ENCODE data around the gene ZNF366. TPM values are rescaled to one million over a fixed set of nuclear protein-coding genes. Genes with fewer than 3 reads are reported as not detected.

The ZNF366 gene
- total RNA-seq, 1 experiment from 2014 or later = 1.4 TPM

DNA sequence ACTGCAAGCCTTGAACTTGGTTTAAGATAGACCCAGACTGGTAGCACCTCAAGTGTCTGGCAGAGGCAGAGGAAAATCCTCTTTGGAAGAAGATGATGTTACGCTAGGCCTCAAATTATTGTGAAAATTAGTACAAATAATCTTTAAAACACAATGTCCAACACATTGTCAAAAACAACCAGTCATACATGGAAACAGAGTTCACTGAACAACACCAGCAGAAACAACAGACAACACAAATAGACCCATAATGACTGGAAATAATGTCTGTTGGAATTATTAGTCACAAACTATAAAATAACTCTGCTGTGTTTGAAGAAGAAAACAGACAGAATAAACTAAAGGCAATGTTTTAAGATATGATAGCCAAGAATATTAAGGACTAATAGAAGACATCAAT is 15.4 kb upstream of the ZNF366 start:
- no peak for DNase-seq (ENCODE audit: low read depth)

DNA sequence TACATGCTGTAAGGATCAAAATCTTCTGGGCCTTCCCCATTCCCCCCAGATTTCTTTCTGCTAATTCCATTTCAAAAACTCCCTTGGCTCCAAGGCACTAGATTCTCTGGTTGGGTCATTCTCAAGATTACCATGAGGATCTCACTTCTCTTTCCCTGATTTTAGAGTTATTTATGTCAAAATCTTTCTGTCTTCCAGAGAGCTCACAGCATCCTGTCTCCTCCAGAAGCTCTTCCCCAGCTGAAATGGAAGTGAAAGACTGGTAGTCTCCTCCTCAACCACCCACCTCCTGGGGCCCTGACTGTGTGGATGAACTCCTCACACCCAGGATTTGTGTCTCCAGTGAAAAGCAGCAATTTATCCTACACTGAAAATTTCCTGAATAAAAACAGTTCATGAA is 11.9 kb upstream of the ZNF366 start:
- no peak for DNase-seq (ENCODE audit: low read depth)

DNA sequence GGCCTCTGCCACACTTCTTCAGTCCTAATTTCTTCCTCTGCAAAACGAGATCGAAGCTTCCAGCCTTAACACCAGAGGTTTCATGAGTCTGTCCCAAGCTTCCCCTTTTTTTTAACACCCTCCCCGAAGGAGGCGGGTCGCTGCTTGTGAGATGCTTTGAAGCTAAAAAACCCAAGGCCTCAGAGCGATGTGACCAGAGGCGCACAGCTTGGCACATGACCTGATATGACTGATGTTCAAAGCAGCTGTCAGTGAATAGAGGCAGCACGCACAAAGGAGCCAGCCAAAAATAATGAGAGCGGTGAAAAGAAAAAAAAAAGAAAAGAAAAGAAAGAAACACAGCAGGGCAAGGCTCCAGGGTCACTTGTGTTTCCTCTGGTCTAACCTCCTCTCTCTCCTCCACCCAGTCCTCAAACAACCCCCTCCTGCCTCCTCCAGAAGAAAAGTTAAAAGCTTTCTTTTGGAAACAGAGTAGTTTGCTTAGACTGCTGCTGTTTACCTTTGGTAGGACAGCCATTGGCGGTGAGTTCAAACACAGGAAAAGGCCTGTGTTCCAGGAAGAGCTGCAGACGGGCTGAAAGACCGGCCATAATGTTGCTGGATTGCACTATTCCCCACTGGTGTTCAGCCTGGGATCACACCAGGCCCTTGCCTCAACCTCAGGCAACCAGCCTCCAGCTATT is 10.9 kb upstream of the ZNF366 start:
- peak; percentile 94 for DNase-seq (ENCODE audit: low read depth)

DNA sequence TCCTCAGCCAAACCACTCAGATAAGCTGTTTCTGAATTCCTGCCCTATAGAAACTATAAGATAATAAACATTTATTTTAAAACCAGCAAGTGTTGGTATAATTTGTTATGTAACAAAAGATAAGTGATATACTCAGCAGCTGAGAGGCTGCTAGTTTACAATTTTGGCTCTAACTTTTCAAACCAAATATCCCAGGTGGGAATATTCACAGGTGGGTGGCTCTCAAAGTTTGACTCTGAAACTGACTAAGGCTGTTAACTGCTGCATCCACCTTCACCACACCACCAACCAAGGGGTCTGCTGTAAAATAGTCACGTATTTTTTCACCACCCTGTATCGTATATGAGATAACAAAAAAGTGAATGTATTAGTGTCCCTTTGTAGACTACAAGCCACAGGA is 9.7 kb upstream of the ZNF366 start:
- DNase-seq (ENCODE audit: low read depth) = no peak

DNA sequence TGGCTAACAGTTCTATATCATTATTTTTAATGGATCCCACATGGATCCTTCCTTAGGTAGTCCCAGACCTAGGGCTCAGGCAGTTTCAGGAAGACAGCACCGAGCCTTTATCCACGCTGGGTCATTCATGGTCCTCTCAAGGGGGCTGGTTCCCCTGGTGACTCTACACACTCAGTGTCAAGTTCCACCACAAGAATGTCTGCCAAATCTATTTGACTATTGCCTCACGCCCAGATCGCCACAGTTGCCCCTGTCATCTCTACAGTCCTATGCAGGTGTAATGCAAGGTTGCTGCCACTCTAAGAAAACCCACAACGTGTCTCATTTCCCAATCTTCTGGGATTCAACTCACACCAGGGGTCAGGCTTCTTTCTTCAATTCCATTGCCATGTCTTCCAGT is 8.0 kb upstream of the ZNF366 start:
- DNase-seq (ENCODE audit: low read depth) = peak; percentile 62

DNA sequence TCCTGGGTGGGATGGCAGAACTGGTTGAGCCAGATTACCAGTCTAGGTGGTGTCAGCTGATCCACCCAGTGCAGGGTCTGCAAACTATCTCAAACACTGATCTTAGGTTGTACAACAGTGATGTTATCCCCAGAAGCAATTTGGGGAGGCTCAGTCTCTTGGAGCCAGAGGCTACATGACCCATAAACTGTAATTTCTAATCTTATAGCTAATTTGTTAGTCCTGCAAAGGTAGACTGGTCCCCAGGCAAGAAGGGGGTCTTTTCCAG is 5.3 kb upstream of the ZNF366 start:
- DNase-seq (ENCODE audit: low read depth) = no peak

DNA sequence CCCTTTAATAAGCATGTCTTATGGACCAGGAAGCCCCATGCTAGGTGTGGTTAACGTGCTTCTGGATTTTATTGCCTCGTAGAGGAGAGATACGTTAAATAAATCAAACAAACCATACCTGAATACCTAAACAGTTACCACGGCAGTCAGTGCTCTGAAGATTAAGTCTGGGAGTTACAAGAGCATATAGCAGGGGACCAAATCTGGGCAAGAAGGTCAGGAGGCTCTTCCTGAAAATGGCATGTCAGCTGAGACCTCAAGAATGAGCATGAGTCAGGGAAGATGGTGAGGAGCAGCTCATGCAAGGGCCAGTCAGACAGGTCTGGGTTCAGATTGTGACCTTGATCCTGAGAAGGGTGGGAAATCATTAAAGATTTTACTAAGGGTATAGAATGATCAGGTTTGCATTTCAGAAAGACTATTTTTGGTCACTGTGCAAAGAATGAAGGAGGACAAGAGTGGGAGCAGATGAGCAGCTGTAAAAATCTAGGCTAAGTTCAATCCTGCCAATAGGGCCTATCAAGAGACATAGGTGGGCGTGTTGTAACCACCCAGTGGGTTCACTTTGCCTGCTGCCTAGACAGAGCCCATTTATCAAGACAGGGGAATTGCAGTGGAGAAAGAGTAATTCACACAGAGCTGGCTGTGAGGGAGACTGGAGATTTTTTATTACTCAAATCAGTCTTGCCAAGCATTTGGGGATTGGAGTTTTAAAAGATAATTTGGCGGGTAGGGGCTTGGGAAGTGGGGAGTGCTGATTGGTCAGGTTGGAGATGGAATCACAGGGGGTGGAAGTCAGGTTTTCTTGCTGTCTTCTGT is 4.8 kb upstream of the ZNF366 start:
- peak; percentile 90 for DNase-seq (ENCODE audit: low read depth)

DNA sequence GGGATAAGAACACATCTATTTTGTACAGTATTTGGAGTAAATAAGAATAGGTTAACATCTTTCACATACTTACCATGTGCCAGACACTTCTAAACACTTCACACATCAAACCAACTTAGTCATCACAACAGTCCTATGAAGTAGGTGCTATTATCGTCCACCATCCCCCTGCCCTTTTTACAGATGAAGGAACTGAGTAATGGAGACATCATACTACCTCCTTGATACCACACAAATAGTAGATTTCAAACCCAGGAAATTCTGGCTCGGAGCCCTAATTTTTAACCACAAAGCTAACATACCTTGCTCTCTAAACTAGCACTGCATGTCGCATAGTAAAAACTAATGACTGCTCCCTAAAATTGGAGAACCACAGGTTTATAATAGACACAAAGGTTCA is 4.2 kb upstream of the ZNF366 start:
- peak; percentile 97 for DNase-seq (ENCODE audit: low read depth)

DNA sequence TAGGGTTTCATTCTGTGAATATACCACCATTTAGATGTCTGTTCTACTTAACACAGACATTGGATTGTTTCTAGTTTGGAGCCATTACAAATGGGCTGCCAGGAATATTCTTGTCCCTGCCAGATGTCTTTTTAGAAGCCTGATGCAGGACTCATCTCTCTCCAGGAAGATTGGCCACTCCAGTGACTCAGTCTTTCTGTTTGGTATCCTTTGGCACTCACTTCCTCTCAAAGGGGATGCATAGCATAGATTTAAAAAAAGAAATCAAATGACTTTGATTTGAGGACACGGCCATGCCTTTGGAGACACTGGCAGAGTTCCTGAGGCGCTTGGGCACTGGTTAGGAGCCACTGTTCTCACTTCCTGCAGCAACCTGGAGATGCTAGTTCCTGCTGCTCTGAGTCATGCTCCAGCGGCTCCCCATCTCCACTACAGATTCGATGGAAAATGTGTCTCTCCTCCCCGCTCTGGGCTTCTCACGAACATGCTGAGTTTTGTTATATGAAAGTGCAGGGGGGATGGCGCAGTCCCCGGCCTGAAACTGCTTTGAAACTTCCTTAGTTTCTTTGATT is 3.5 kb upstream of the ZNF366 start:
- peak; percentile 98 for DNase-seq (ENCODE audit: low read depth)

DNA sequence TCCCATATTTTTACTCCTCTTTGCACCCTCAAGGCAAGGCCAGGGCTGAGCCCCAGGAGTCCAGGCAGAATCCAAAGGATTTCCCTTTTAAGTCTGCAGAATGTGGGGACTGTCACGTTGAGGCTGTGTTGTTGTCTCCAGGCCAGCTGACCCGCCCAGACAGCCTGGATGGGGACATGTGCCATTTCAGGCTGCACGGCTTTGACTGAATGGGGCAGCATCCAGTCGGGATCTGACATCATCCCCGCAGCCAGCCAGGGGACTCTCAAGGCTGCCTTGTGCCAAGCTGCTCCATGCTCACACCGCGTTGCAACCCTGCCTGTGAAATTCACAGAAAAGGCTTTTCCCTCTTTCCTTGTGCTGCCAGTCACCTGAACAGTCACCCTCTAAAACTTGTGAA is 2.2 kb upstream of the ZNF366 start:
- DNase-seq (ENCODE audit: low read depth) = peak; percentile 35

DNA sequence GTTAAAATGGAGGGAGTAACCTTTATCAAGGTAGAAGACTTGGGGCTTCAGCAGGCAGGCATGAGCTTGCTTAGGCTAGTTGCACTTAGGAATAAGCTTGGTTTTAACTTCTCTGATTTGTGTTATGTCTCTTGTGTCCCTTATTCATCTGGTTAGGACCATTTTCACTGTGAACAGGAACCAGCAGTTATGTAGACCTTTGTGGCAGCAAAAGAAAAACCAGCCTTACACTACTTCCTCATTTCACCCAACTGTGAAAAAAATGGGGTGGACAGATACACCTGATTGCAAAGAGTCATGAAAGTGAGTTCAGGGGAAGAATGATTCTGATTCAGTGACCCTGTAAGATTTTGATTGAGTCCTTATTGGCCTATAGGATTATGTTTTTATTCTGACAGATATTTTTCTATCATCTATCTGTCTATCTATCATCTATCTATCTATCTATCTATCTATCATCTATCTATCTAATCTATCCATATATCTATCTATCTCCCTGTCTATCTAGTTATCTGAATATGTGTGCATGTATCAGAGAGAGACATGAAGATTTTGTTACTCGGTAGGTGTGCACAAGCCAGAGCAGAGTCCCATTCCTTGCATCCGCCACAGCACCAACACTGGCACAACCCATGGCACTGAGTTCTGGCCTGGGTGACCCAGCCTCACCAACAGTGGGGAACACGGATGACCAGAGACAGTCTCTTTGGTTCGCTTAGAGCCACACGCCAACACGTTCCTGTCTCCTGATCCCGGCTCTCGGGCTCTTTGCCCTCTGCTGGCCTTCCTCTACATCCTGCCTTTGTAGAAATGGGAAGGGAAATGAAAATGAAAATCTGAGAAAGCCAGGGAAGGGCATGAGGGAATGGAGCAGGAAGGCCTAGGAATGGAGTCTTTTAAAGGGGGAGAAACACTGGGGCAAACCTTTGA is 1.3 kb upstream of the ZNF366 start:
- DNase-seq (ENCODE audit: low read depth) = no peak

DNA sequence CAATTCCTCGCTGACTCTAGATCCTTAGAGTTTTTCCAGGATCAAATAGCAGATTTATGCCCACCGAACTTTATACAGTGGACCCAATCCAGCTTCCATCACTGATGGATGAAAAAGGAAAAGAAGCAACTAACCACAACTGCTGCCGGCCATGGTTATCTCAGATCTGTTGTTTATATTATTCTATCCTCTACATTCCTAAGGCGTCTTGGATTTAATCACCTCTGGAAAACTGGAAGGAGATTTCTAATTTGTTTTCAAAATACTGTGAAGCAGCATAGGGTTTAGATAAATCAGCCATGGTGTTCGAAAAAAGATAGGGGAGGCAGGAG is 663 bp upstream of the ZNF366 start:
- peak; percentile 75 for DNase-seq (ENCODE audit: low read depth)

DNA sequence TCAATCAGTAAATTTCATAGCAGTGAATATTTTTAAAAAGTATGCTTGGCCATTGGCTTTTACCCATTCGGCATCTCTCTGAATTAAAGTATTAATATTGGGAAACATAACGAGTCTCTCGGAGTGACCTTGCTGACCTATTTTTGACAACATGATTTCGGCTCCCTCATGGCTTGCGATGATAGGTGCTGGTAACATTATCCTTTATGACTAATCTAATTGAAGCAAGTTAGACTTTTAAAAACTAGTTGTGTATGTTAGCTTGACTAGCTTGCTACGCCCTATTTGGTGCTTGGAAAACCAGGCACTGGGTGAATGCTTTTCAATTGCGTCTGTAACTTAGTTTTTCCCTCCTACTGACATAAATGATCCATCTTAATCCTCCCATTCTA is 1.1 kb downstream of the ZNF366 start:
- DNase-seq (ENCODE audit: low read depth) = no peak

DNA sequence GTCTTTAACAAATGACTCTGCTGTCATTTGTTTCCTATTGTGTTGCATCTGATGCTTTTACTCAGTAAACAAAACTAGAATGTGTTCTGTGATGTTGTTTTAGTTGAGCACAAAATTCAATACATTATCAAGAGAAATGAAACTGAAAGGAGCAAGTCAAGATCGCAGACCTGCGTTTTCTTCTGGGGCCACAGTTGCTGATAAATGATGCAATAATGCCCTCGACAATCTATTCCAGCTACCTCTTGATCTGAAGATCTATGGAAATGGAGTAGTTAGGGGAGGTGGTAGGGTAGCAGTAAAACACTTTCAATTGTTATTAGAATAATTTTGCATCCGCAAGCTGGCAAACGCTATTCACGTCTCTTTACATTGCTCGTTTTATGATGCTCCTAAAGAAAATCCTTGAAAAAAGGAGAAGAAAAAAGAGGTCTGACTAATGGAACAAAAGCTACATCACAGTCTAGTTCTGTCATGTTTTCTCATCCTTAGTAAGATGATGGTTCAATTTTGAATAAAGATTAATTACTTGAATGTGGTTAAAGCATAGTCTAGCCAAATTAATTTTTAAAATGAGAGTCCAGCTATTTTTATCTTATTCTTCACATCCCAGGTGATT is 1.6 kb downstream of the ZNF366 start:
- no peak for DNase-seq (ENCODE audit: low read depth)

DNA sequence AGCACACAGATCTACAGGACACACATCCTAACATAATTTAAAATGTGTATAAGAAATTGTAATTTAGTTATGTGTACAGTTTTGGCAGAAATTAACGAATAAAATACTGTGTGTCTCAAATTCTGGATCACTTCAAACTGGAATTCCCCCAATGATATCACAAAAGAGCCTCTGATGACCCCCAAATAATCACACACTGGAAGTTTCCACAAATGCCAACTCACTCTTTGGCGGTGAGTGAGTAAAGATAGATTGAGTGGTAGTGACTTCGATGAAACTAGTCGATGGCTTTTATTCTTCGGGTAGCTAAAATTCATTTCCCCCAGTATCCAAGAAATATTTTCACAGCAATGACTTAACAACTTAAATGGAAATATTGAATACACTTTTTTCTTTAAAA is 2.2 kb downstream of the ZNF366 start:
- DNase-seq (ENCODE audit: low read depth) = peak; percentile 47

DNA sequence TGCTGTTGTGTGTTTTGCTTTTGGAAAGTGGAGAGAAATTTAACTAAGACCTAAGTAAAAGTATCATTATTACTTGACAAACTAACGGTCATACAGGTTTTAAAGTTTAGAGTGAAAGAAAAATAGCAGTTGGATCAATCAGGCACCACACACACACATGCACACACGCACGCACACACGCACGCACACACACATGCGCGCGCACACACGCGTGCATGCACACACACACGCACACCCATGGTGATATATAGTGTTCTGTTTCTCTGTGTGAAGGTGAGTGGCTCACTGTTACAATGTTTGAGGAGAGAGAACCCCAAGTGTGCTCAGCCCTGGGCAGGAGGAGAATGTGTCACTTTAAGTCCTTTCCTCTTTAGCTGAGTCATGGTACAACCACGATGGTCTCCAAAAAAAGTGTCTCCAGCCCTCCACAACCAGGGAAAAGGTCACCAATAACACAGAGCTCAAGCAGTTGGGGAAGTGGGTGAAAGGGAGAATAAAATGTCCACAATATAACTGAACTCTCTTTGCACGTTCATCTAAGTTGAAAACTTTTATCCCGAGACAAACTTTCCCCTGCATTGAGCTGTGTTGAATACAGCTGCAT is 3.2 kb downstream of the ZNF366 start:
- DNase-seq (ENCODE audit: low read depth) = peak; percentile 91

DNA sequence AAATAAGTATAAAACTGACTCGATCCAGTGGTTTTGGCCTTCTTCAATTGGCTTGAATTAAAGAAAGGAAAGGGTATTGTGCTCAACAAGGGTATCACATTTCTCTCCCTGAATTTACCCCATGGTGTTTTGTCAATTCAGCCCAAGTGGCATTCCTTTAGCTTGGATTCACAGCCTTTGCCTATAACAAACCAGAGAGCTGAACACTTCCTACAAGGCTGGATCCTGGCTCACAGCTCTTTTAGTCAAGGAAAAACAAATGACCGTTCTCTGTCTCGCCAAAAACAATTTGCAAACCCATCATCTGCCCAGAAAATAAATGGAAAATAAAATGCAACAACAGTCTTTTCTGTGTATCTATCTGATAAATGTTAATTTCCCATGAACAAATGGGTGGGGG is 5.7 kb downstream of the ZNF366 start:
- peak; percentile 79 for DNase-seq (ENCODE audit: low read depth)

DNA sequence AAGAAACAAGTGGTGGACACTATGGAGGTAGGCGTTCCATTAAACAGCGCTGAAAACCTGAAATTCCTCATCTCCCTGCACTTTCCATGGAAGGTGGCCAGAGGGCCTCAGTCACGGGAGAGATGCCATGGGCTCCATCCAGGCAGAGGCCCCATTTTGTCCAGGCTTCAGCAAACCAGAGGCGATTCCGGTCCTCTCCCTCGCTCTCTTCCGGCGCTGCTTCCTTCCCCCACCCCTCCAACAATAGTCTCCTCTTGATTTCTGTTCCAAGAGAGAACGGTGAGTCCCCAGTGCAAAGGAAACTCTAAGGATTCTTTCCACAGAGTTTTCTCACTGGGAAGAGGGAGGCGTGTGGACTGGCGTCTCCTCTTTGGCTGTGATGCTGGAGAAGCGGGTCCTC is 7.5 kb downstream of the ZNF366 start:
- DNase-seq (ENCODE audit: low read depth) = no peak

DNA sequence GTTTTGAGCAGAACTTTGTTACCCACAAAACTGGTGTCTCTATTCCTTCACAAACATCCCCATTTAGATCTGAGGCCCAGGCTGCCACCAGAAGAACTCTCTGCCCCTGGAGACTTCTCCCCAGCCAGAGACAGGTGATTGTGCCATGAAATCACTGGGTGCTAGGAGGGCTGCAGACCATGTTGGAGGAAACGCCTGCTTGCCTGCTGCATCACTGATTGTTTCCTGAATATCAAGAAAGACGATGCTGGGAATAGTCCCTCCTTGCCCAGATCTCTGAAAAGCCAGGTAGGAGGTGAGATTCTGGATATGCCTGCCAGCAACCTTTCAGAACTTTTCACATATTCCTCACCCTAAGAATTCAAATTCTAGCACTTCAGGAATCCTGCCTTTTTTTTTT is 8.1 kb downstream of the ZNF366 start:
- no peak for DNase-seq (ENCODE audit: low read depth)

DNA sequence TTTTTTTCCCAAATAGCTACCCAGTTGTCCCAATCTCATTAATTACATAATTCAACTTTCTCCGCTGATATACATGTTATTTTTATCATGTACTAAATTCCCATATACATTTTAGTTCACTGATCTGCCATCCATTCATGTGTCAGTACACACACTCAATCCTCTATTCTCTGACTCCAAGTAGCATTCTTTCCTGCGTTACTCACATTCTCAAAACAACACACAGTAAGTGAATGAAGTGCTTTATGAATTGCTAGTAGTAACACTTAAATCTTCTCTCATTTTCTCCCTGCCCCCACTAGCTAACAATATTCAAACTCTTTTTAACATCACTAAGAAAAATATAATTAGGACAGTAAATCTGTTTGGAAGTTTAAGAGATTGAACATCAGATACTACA is 8.9 kb downstream of the ZNF366 start:
- peak; percentile 69 for DNase-seq (ENCODE audit: low read depth)

DNA sequence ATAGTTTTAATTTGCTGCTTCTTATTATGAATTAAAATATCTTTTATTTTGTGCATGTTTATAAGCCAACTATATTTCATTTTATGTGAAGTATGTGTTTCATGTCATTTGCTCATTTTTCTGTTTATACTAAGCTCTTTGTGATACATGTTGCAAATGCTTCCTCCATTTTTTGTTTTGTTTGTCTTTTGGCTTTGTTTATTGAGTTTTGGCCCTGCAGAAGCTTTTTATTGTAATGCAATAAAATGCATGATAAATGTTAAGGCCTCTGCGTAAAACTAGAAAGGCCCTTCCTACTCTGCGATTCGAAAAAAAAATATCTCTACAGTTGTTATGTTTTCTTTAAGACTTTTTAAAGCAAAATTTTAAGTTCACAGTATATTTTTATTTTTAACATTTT is 9.4 kb downstream of the ZNF366 start:
- no peak for DNase-seq (ENCODE audit: low read depth)

DNA sequence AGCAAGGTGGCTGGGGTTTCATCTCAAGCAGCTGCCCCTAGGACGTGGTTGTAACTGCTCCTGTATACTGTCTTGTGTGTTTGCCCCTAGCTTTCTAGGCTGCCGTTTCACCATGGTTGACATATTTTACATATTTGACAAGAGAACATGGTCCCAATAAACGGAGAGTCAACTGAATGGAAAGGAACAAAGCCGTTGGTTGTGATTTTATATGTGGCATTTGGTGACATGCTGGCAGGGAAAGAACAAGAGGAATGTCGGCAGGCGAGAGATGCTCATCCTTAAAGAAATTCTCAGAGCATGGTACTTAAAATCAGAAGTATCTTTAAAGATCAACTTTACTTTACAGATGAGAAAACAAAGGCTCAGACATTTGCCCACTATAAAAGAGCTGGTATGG is 11.8 kb downstream of the ZNF366 start:
- no peak for DNase-seq (ENCODE audit: low read depth)

All from M059J (cell line).